Activated CD8-positive, alpha-beta T cell treated with anti-CD3 and anti-CD28 coated beads for 36 hours (primary cell): ENCODE data around the gene SLC38A2. TPM values are rescaled to one million over a fixed set of nuclear protein-coding genes. Genes with fewer than 3 reads are reported as not detected.

Source experiments
- ATAC-seq: fragments of 200-7000 bp; cut with Tn5 transposase; one replicate; pipeline ENCODE4 v1.10.0; 2021; ENCODE audit warnings: mild to moderate bottlenecking, moderate library complexity
- CTCF ChIA-PET: fragments of 350-600 bp; sonication (Branson Sonifier 250); formaldehyde crosslinking; loops from one replicate; lab custom pipeline; 2021; ENCODE audit warnings: antibody characterized with exemption; lab: Charles Lee
- POLR2A ChIA-PET: fragments of 350-600 bp; sonication (Branson Sonifier 250); formaldehyde crosslinking; loops from one replicate; lab custom pipeline; 2021; ENCODE audit warnings: antibody characterized with exemption; lab: Charles Lee
- DNase-seq: peaks from one replicate; pipeline ENCODE4 v3.0.0-alpha.2; 2020
- H3K27ac Mint-ChIP-seq: one replicate; pipeline ENCODE4 v1.8.0; 2021; ENCODE audit warnings: mild to moderate bottlenecking, mixed read lengths
- H3K27me3 Mint-ChIP-seq: one replicate; pipeline ENCODE4 v1.8.0; 2021; ENCODE audit warnings: mixed read lengths
- H3K36me3 Mint-ChIP-seq: one replicate; pipeline ENCODE4 v1.8.0; 2021; ENCODE audit warnings: low read depth, mixed read lengths
- H3K4me1 Mint-ChIP-seq: one replicate; pipeline ENCODE4 v1.8.0; 2021; ENCODE audit warnings: low read depth, mixed read lengths
- H3K4me3 Mint-ChIP-seq: one replicate; pipeline ENCODE4 v1.8.0; 2021; ENCODE audit warnings: mild to moderate bottlenecking, moderate library complexity, mixed read lengths
- H3K9me3 Mint-ChIP-seq: one replicate; pipeline ENCODE4 v1.8.0; 2021; ENCODE audit warnings: mixed read lengths
- intact Hi-C: fragments of 100-400 bp; cut with micrococcal nuclease; formaldehyde crosslinking; loops from one replicate; pipeline ENCODE4 v1.10.0; 2022
- total RNA-seq, 2 experiments: library from RNA; stranded (reverse); gene quantifications; one replicate each; pipeline ENCODE4 v1.2.3, GENCODE V29; 2021
- TF ChIP-seq, protein P1 (sequence below): fragments of 200-600 bp; IDR thresholded peaks from one replicate; pipeline ENCODE4 v1.8.0; 2022; ENCODE audit warnings: antibody characterized with exemption, mild to moderate bottlenecking

Gene SLC38A2
- total RNA-seq, 2 experiments from 2014 or later, result 216 to 219 TPM

- Mint-ChIP-seq H3K9me3 (peaks cover 3% of the 10 kb centered on the region), H3K27ac (no peak overlapping the region), H3K36me3 (peaks cover 1% of the 10 kb centered on the region), H3K4me1 (peaks cover 34% of the 10 kb centered on the region), H3K27me3 (no peaks in the 10 kb centered on the region), H3K4me3 (no peak overlapping the region)
- ATAC-seq, result no peak
- ChIA-PET POLR2A (interaction anchor here (0.9 kb wide), 1 partner anchor 110 kb away, joined by 3 read pairs; the partner anchor contains the start of gene SLC38A1), CTCF (no interaction called here)
- intact Hi-C loops, result loop anchor here (10.0 kb wide), 2 partner anchors 285 to 385 kb away; partner anchors contain the start of gene SCAF11
- DNase-seq, result no peak
- TF ChIP-seq, protein P1, sequence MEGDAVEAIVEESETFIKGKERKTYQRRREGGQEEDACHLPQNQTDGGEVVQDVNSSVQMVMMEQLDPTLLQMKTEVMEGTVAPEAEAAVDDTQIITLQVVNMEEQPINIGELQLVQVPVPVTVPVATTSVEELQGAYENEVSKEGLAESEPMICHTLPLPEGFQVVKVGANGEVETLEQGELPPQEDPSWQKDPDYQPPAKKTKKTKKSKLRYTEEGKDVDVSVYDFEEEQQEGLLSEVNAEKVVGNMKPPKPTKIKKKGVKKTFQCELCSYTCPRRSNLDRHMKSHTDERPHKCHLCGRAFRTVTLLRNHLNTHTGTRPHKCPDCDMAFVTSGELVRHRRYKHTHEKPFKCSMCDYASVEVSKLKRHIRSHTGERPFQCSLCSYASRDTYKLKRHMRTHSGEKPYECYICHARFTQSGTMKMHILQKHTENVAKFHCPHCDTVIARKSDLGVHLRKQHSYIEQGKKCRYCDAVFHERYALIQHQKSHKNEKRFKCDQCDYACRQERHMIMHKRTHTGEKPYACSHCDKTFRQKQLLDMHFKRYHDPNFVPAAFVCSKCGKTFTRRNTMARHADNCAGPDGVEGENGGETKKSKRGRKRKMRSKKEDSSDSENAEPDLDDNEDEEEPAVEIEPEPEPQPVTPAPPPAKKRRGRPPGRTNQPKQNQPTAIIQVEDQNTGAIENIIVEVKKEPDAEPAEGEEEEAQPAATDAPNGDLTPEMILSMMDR, result no peak
Observed at GRCh38 chr12:46379352-46379751, 6.8 kb upstream of the SLC38A2 start.

GRCh38 chr12:46378530-46378929 lies 6.0 kb upstream of the SLC38A2 start:
- Mint-ChIP-seq H3K36me3 (peaks cover 1% of the 10 kb centered on the region), H3K27ac (no peak overlapping the region), H3K9me3 (peaks cover 3% of the 10 kb centered on the region), H3K27me3 (no peaks in the 10 kb centered on the region), H3K4me1 (peaks cover 39% of the 10 kb centered on the region), H3K4me3 (no peak overlapping the region)
- CTCF ChIA-PET, result interaction anchor here (0.7 kb wide), 1 partner anchor 146 kb away, joined by 3 read pairs; no protein-coding TSS in a partner anchor
- DNase-seq (no peak), ATAC-seq (no peak)
- intact Hi-C loops, result loop anchor here (10.0 kb wide), 2 partner anchors 286 to 384 kb away; partner anchors contain the start of gene SCAF11
- POLR2A ChIA-PET, result interaction anchor here (1.6 kb wide), 1 partner anchor 11 kb away, joined by 5 read pairs; no protein-coding TSS in a partner anchor
- TF ChIP-seq, protein P1, result no peak

DNA sequence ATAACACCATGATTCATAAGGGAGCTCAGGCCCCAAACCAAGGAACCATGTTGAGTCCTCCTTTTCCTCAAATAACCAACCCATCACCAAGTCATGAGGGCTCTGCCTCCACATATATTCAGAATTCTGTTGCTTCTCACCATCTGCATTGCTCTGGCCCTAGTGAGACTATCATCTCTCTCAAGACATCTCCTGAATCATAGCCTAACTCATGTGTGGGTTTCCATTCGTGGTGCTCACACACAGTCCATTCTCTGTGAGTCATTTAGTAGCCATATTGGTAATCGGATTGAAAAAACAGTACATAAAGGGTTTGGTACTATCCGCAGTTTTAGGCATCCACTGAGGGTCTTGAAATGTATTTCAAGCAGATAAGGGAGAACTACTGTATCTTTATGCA lies 5.1 kb upstream of the SLC38A2 start:
- Mint-ChIP-seq H3K36me3 (peaks cover 1% of the 10 kb centered on the region), H3K4me1 (peaks cover 38% of the 10 kb centered on the region), H3K4me3 (no peak overlapping the region), H3K27me3 (no peaks in the 10 kb centered on the region), H3K27ac (peak overlapping the region; percentile 7), H3K9me3 (peaks cover 3% of the 10 kb centered on the region)
- DNase-seq (peak; percentile 46), ATAC-seq (peak; percentile 61)
- TF ChIP-seq, protein P1, result no peak
- ChIA-PET CTCF (interaction anchor here (0.7 to 1.2 kb wide), 3 partner anchors 146 to 252 kb away, joined by 3 to 5 read pairs (median 3); no protein-coding TSS in a partner anchor), POLR2A (interaction anchor here (0.6 to 1.6 kb wide), 2 partner anchors 10 to 83 kb away, joined by 3 to 5 read pairs; no protein-coding TSS in a partner anchor)
- intact Hi-C loops, result loop anchor here (10.0 kb wide), 2 partner anchors 287 to 383 kb away; partner anchors contain the start of gene SCAF11

DNA sequence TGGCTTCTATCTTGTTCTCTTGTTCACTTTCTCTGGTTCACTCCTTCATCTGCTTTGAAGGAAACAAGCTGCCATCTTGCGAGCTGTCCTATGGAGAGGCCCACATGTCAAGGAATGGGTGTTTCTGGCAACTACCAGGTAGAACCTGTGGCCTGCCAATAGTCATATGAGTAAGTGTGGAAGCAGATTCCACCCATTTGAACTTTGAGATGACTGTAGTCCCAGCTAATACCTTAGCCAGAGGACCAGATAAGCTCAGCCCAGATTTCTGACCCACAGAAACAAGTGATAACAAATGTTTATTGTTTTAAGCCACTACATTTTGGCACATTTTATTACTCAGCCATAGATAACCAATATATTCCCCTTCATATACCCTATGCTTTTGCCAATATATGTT lies 4.0 kb upstream of the SLC38A2 start:
- ChIA-PET CTCF (interaction anchor here (1.2 to 1.3 kb wide), 4 partner anchors 10 to 252 kb away, joined by 3 to 5 read pairs (median 3); no protein-coding TSS in a partner anchor), POLR2A (interaction anchor here (1.2 kb wide), 1 partner anchor 20 kb away, joined by 5 read pairs; no protein-coding TSS in a partner anchor)
- Mint-ChIP-seq H3K4me3 (no peak overlapping the region), H3K9me3 (peaks cover 3% of the 10 kb centered on the region), H3K4me1 (peaks cover 29% of the 10 kb centered on the region), H3K27ac (no peak overlapping the region), H3K36me3 (peaks cover 8% of the 10 kb centered on the region), H3K27me3 (no peaks in the 10 kb centered on the region)
- DNase-seq, result no peak
- ATAC-seq, result no peak
- intact Hi-C loops, result loop anchor here (10.0 kb wide), 2 partner anchors 288 to 382 kb away; partner anchors contain the start of gene SCAF11
- TF ChIP-seq, protein P1, result no peak

DNA sequence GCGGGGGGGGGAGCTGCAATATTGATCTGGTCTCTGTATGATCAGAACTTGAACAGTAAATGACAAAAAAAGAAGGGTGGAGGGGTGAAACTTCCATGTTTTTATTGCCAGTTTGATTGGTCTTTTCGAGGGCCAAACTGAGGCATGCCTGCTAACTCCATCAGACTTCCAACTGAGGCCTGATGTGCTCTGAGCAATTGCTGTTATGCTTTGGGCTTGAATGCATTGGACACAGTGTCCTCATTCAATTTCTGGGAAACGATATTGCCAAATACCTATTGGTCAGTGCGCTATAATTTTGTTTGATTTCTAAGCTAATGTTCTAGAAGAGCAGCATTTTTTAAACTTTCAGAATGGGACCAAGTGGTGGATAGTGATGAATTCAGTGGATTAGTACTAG lies 2.1 kb upstream of the SLC38A2 start:
- DNase-seq (no peak), ATAC-seq (no peak)
- CTCF ChIA-PET, result no interaction called here
- intact Hi-C loops, result loop anchor here (5.0 to 10.0 kb wide), 6 partner anchors 83 to 380 kb away; partner anchors contain the start of genes SCAF11 and SLC38A1
- POLR2A ChIA-PET, result interaction anchor here (1.1 to 1.5 kb wide), 3 partner anchors 8 to 17 kb away, joined by 3 to 5 read pairs (median 3); no protein-coding TSS in a partner anchor
- Mint-ChIP-seq H3K9me3 (no peaks in the 10 kb centered on the region), H3K27me3 (peaks cover 4% of the 10 kb centered on the region), H3K4me3 (no peak overlapping the region), H3K36me3 (peaks cover 25% of the 10 kb centered on the region), H3K4me1 (peaks cover 41% of the 10 kb centered on the region), H3K27ac (no peak overlapping the region)
- TF ChIP-seq, protein P1, result no peak
